Activated naive CD8-positive, alpha-beta T cell treated with anti-CD3 and anti-CD28 coated beads for 36 hours (primary cell): ENCODE measurements around the gene TXNDC2. TPM values are rescaled to one million over a fixed set of nuclear protein-coding genes. Genes with fewer than 3 reads are reported as not detected.

Experiments
- total RNA-seq, 2 experiments: library from RNA; stranded (reverse); gene quantifications; one replicate each; pipeline ENCODE4 v1.2.3, GENCODE V29; 2021

The TXNDC2 gene
- total RNA-seq, 2 experiments from 2014 or later: not detected

Other genes with a start within 250 kb of the TXNDC2 start
- gene RAB31, start 177.7 kb upstream of the TXNDC2 start, total RNA-seq: under 1 TPM; 0.70 to 0.78 TPM
- gene VAPA, start 28.0 kb downstream of the TXNDC2 start, total RNA-seq: 100 to 1,000 TPM; 157 to 172 TPM